ENCODE measurements around the gene RXRB. TPM values are rescaled to one million over a fixed set of nuclear protein-coding genes. Genes with fewer than 3 reads are reported as not detected.

Gene RXRB
- total and polyA plus RNA-seq, 2 of the 8 experiments (the other 6 are each of a cell fraction or from before 2014, with no cell fraction given): 13.0 to 18.1 TPM

DNA sequence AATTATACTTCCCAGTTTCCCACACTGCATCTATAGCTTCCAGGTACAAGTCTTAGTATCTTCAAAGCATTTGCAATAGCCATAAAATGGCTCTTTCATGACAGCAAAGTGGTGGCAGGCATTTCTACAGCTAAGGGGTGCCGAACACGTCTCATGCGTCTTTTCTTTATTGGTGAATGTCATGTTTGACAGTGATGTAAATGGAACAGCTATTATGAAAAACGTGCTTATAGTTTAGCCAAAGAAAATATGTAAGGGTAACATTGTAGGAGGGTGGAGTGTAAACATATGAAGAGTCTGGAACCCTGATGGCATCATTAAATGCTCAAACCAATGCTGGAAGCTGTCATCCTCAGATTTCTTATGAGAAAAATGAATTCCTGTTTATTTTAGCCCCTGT is 46.1 kb downstream of the RXRB start:
- Histone ChIP-seq H3K36me3 (ENCODE audit: control insufficient read depth in 2 of 4, insufficient read depth in 4 of 4, low read length in 3 of 4) (no peaks in the 10 kb centered on the region), H3K14ac (ENCODE audit: insufficient read length) (no peak overlapping the region), H4K91ac (replicated peaks; ENCODE audit: insufficient read length, low read length) (no peak overlapping the region), H3K9me3 (ENCODE audit: insufficient read depth in 2 of 2, low read depth in 1 of 2, low read length in 1 of 2) (peaks cover 0 to 3% of the 10 kb centered on the region in 2 experiments; a peak in 2 of 4 replicates), H4K5ac (ENCODE audit: insufficient read length, low read depth, low read length) (no peak overlapping the region), H3K4me3 (ENCODE audit: extremely low read depth in 1 of 4, insufficient read depth in 2 of 4, low read depth in 3 of 4, low read length in 4 of 4) (no peak overlapping the region), H3K27ac (ENCODE audit: low read depth, low read length) (no peak overlapping the region), H2BK20ac (ENCODE audit: low read length) (no peak overlapping the region), H3K23me2 (ENCODE audit: low read depth, low read length) (no peaks in the 10 kb centered on the region; the same call in 1 of the 2 replicates), H3K4me2 (ENCODE audit: insufficient read depth in 1 of 2, low read depth in 2 of 2, low read length in 2 of 2) (no peak overlapping the region), H2BK15ac (ENCODE audit: low read length) (no peak overlapping the region), H3K18ac (ENCODE audit: extremely low read depth, low read length) (no peak overlapping the region), H3K4ac (replicated peaks; ENCODE audit: insufficient read length, low read depth, low read length) (no peak overlapping the region), H3K9ac (replicated peaks in 1 of 4; ENCODE audit: extremely low read depth in 1 of 4, low read depth in 3 of 4, low read length in 3 of 4) (no peak overlapping the region), H2BK12ac (ENCODE audit: low read depth, low read length) (no peak overlapping the region), H2BK120ac (replicated peaks; ENCODE audit: low read depth, low read length) (no peak overlapping the region), H2AFZ (ENCODE audit: low read length) (no peak overlapping the region), H4K20me1 (replicated peaks in 1 of 2; ENCODE audit: control insufficient read depth in 1 of 2, insufficient read depth in 2 of 2, low read length in 2 of 2) (no peaks in the 10 kb centered on the region), H3K56ac (replicated peaks; ENCODE audit: insufficient read length, low read depth, low read length) (no peak overlapping the region), H2BK5ac (ENCODE audit: low read depth, low read length) (no peak overlapping the region), H2AK5ac (ENCODE audit: low read depth, low read length) (no peak overlapping the region), H4K8ac (ENCODE audit: extremely low read depth, insufficient read depth, low read length) (no peak overlapping the region), H3K27me3 (replicated peaks in 1 of 4; ENCODE audit: control insufficient read depth in 3 of 4, extremely low read depth in 1 of 4, insufficient read depth in 3 of 4, low read length in 3 of 4) (no peaks in the 10 kb centered on the region), H3K79me2 (ENCODE audit: control insufficient read depth in 1 of 2, insufficient read depth in 2 of 2, low read length in 2 of 2) (no peaks in the 10 kb centered on the region), H3K4me1 (replicated peaks in 1 of 4; ENCODE audit: control insufficient read depth in 3 of 4, insufficient read depth in 4 of 4, low read length in 3 of 4) (no peaks in the 10 kb centered on the region), H3K79me1 (ENCODE audit: low read depth, low read length) (no peaks in the 10 kb centered on the region), H3K23ac (ENCODE audit: insufficient read length) (no peak overlapping the region)
- ChIA-PET POLR2A (ENCODE audit: partially characterized antibody) (interaction anchor here (0.9 to 3.3 kb wide), 3 partner anchors 9 to 29 kb away, joined by 3 to 11 read pairs (median 5); no protein-coding TSS in a partner anchor), CTCF (ENCODE audit: partially characterized antibody) (interaction anchor here (0.7 to 3.0 kb wide), 8 partner anchors 19 to 154 kb away, joined by 3 to 18 read pairs (median 4); no protein-coding TSS in a partner anchor)
- TF ChIP-seq ATF3 (IDR thresholded peaks at IDR 0.05; ENCODE audit: insufficient read depth, low read depth, low read length) (no peak), SRF (IDR thresholded peaks at IDR 0.05; ENCODE audit: low read depth, low read length) (no peak), TBP (IDR thresholded peaks at IDR 0.05; ENCODE audit: low read depth, low read length) (no peak), CREB1 (IDR thresholded peaks at IDR 0.05) (no peak), SP2 (IDR thresholded peaks at IDR 0.05; ENCODE audit: low read length) (no peak), HDAC6 (IDR thresholded peaks at IDR 0.05; ENCODE audit: low read depth, low read length) (no peak), TAF1 (IDR thresholded peaks at IDR 0.05; ENCODE audit: low read depth, low read length) (no peak)
- TF ChIP-seq, protein P1, sequence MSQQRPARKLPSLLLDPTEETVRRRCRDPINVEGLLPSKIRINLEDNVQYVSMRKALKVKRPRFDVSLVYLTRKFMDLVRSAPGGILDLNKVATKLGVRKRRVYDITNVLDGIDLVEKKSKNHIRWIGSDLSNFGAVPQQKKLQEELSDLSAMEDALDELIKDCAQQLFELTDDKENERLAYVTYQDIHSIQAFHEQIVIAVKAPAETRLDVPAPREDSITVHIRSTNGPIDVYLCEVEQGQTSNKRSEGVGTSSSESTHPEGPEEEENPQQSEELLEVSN (IDR thresholded peaks at IDR 0.05): no peak
- FAIRE-seq (no peak), DNase-seq (ENCODE audit: low read depth in 1 of 2, low spot score in 2 of 2) (no peak)
- 86% methylated on average over 4 of the region's 4 CpGs; no CpG with 5 or more reads in 1 of the 2 experiments for WGBS, 2 experiments (ENCODE audit: extremely low coverage in 1 of 2, insufficient coverage in 1 of 2, insufficient read length in 1 of 2, insufficient replicate concordance in 2 of 2, low coverage in 1 of 2, low lambda C conversion rate in 2 of 2, missing lambda C conversion rate in 1 of 2)

Measured in H1 (cell line).